ENCODE data around the gene SESN3. TPM values are rescaled to one million over a fixed set of nuclear protein-coding genes. Genes with fewer than 3 reads are reported as not detected.

The SESN3 gene
- total RNA-seq, 1 experiment from 2014 or later, result 34.9 TPM

GRCh38 chr11:95155385-95155784, 75.6 kb downstream of the SESN3 start:
- ChIA-PET POLR2A (interaction anchor here (1.0 kb wide), 1 partner anchor 76 kb away, joined by 3 read pairs; the partner anchor contains the start of gene SESN3), CTCF (interaction anchor here (0.9 to 6.3 kb wide), 22 partner anchors 9 to 1270 kb away, joined by 3 to 143 read pairs (median 4); partner anchors contain the start of genes FAM76B and SESN3)
- Mint-ChIP-seq H3K4me1 (peaks cover 17% of the 10 kb centered on the region), H3K36me3 (peaks cover 8% of the 10 kb centered on the region; the same call in 1 of the 2 replicates), H3K27ac (no peak overlapping the region), H3K9me3 (peaks cover 10% of the 10 kb centered on the region), H3K27me3 (ENCODE audit: low read depth) (peaks cover 8% of the 10 kb centered on the region), H3K4me3 (no peak overlapping the region)
- no peak for ATAC-seq
- TF ChIP-seq GRHL2 (CRISPR knock-in tag; IDR thresholded peaks at IDR 0.05; ENCODE audit: insufficient replicate concordance, severe bottlenecking) (no peak), CREM (CRISPR knock-in tag; IDR thresholded peaks at IDR 0.05) (no peak), RORB (CRISPR knock-in tag; IDR thresholded peaks at IDR 0.05) (no peak), FOXP4 (CRISPR knock-in tag; IDR thresholded peaks at IDR 0.05) (no peak), ZNF263 (CRISPR knock-in tag; IDR thresholded peaks at IDR 0.05; ENCODE audit: low read depth) (no peak), MXD4 (CRISPR knock-in tag; IDR thresholded peaks at IDR 0.05; ENCODE audit: borderline replicate concordance) (no peak), CTCF (IDR thresholded peaks at IDR 0.05) (no peak), ZNF512 (CRISPR knock-in tag; IDR thresholded peaks at IDR 0.05; ENCODE audit: borderline replicate concordance) (no peak), ATF3 (CRISPR knock-in tag; conservative IDR thresholded peaks at IDR 0.05) (no peak), FOXP1 (CRISPR knock-in tag; IDR thresholded peaks at IDR 0.05; ENCODE audit: borderline replicate concordance) (no peak)
- no peak for DNase-seq (ENCODE audit: low spot score)

GRCh38 chr11:95154514-95154913, 76.5 kb downstream of the SESN3 start:
- Mint-ChIP-seq H3K4me1 (peaks cover 15% of the 10 kb centered on the region), H3K4me3 (no peak overlapping the region), H3K9me3 (peaks cover 10% of the 10 kb centered on the region), H3K27me3 (ENCODE audit: low read depth) (peaks cover 17% of the 10 kb centered on the region), H3K27ac (no peak overlapping the region), H3K36me3 (peaks cover 8% of the 10 kb centered on the region; the same call in 1 of the 2 replicates)
- TF ChIP-seq CTCF (IDR thresholded peaks at IDR 0.05), result peak; percentile 54; the same call in 1 of the 2 replicates
- no peak for TF ChIP-seq JAZF1 (CRISPR knock-in tag; IDR thresholded peaks at IDR 0.05)
- ChIA-PET POLR2A (interaction anchor here (0.6 to 1.0 kb wide), 3 partner anchors 77 to 1001 kb away, joined by 3 to 4 read pairs (median 3); partner anchors contain the start of gene SESN3), CTCF (interaction anchor here (0.7 to 6.3 kb wide), 33 partner anchors 10 to 1271 kb away, joined by 3 to 143 read pairs (median 4); partner anchors contain the start of genes ENDOD1, FAM76B and SESN3)
- peak; percentile 3; the same call in 1 of the 2 replicates for ATAC-seq
- peak; percentile 75 for DNase-seq (ENCODE audit: low spot score)

- no peak overlapping the region for H3K4me3 Mint-ChIP-seq
- no peak for DNase-seq (ENCODE audit: low spot score)
- peaks cover 8% of the 10 kb centered on the region; the same call in 1 of the 2 replicates for H3K36me3 Mint-ChIP-seq
- ChIA-PET CTCF (interaction anchor here (0.9 to 6.3 kb wide), 15 partner anchors 64 to 635 kb away, joined by 3 to 143 read pairs (median 6); partner anchors contain the start of genes ENDOD1, FAM76B and SESN3), POLR2A (interaction anchor here (0.6 to 1.0 kb wide), 2 partner anchors 544 to 1002 kb away, joined by 3 to 4 read pairs; no protein-coding TSS in a partner anchor)
- no peak for ATAC-seq
- H3K9me3 Mint-ChIP-seq, result peaks cover 10% of the 10 kb centered on the region
- no peak overlapping the region for H3K27ac Mint-ChIP-seq
- H3K27me3 Mint-ChIP-seq (ENCODE audit: low read depth), result peaks cover 24% of the 10 kb centered on the region
- peaks cover 19% of the 10 kb centered on the region for H3K4me1 Mint-ChIP-seq
- TF ChIP-seq ZNF138 (CRISPR knock-in tag; conservative IDR thresholded peaks at IDR 0.05) (no peak), FOXK1 (CRISPR knock-in tag; IDR thresholded peaks at IDR 0.05) (no peak), SMAD3 (CRISPR knock-in tag; IDR thresholded peaks at IDR 0.05; ENCODE audit: borderline replicate concordance) (no peak), MXD4 (CRISPR knock-in tag; IDR thresholded peaks at IDR 0.05; ENCODE audit: borderline replicate concordance) (no peak), TCF7 (CRISPR knock-in tag; IDR thresholded peaks at IDR 0.05; ENCODE audit: low read depth) (no peak), ERG (CRISPR knock-in tag; IDR thresholded peaks at IDR 0.05) (no peak), ATF1 (CRISPR knock-in tag; IDR thresholded peaks at IDR 0.05) (no peak), CREB1 (CRISPR knock-in tag; IDR thresholded peaks at IDR 0.05) (no peak), TEAD4 (CRISPR knock-in tag; IDR thresholded peaks at IDR 0.05) (no peak)
These were observed 77.2 kb downstream of the SESN3 start for GRCh38 chr11:95153857-95154246.

Data from WTC11 (cell line).